ENCODE data around the gene RPTOR.

RPTOR gene

DNA sequence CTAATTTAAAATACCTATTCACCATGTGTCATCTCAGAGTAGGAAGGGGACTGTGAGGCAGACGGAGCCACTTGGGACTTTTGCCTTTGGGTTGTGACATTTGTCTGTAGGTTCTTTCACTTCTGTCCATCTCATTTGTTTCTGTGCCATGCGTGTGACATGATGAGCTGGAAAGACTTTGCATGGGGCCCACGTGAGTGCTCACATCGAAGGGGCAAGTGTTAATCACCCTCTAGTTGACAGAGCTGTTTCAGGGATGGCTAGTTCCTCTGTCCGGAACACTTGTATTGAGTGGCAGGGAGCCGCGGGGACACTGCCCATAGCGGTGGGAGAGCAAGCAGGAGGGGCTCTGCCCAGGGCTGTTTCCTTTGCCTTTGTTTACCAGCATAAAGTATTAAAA is 112.0 kb downstream of the RPTOR start:
- no peak for TF ChIP-seq CTCF (conservative IDR thresholded peaks at IDR 0.05; ENCODE audit: low read depth)
- no peak overlapping the region for H3K27ac ChIP-seq
- ChIA-PET CTCF (interaction anchor here (0.6 kb wide), 1 partner anchor 446 kb away, joined by 3 read pairs; no protein-coding TSS in a partner anchor), POLR2A (ENCODE audit: low non-redundant PET) (no interaction called here)
- no peak for DNase-seq (ENCODE audit: low spot score)

DNA sequence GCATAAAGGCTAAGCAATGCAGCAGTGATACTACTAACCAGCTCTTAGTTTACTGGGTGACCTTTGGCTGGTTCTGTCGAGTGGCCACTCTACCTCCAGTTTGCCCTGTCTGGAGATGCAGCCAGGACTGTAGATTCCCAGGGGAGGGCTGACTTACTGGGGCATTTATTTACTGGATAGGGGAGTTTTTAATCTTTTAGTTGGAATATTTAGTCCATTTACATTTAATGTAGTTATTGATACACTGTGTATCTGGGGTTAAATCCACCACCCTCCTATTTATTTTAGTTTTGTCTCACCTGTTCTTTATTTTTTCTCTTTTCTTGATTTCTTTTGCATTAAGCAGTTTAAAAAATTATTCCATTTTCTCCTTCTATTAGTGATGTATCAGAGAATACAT is 112.9 kb downstream of the RPTOR start:
- CTCF ChIA-PET, result interaction anchor here (0.7 kb wide), 1 partner anchor 1285 kb away, joined by 3 read pairs; no protein-coding TSS in a partner anchor
- no peak for TF ChIP-seq CTCF (conservative IDR thresholded peaks at IDR 0.05; ENCODE audit: low read depth)
- DNase-seq (ENCODE audit: low spot score), result no peak
- POLR2A ChIA-PET (ENCODE audit: low non-redundant PET), result no interaction called here
- no peak overlapping the region for H3K27ac ChIP-seq

DNA sequence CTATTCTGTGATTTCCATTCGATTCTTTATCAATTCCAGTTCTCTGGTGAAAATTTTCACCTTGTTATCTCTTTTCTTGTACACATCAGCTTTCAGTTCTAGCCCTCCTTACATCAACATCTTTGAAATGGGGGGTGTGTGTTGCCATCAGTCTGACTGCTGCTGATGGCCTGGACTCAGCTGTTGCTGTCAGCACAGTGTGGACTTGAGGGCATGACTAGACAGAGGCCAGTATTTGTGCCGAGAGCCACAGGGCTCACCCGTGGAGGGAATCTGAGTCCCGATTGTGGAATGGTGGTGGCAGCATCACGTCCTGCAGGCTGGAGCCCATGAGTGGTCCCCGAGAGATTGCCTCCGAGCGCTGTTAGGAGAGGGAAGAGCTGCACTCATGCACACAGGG is 114.2 kb downstream of the RPTOR start:
- CTCF ChIA-PET, result no interaction called here
- TF ChIP-seq CTCF (conservative IDR thresholded peaks at IDR 0.05; ENCODE audit: low read depth), result no peak
- DNase-seq (ENCODE audit: low spot score), result no peak
- POLR2A ChIA-PET (ENCODE audit: low non-redundant PET), result no interaction called here
- no peak overlapping the region for H3K27ac ChIP-seq

- ChIA-PET CTCF (no interaction called here), POLR2A (ENCODE audit: low non-redundant PET) (no interaction called here)
- no peak for TF ChIP-seq CTCF (conservative IDR thresholded peaks at IDR 0.05; ENCODE audit: low read depth)
- no peak for DNase-seq (ENCODE audit: low spot score)
- H3K27ac ChIP-seq, result no peak overlapping the region
These were observed 115.0 kb downstream of the RPTOR start for GRCh38 chr17:80659651-80660050.

DNA sequence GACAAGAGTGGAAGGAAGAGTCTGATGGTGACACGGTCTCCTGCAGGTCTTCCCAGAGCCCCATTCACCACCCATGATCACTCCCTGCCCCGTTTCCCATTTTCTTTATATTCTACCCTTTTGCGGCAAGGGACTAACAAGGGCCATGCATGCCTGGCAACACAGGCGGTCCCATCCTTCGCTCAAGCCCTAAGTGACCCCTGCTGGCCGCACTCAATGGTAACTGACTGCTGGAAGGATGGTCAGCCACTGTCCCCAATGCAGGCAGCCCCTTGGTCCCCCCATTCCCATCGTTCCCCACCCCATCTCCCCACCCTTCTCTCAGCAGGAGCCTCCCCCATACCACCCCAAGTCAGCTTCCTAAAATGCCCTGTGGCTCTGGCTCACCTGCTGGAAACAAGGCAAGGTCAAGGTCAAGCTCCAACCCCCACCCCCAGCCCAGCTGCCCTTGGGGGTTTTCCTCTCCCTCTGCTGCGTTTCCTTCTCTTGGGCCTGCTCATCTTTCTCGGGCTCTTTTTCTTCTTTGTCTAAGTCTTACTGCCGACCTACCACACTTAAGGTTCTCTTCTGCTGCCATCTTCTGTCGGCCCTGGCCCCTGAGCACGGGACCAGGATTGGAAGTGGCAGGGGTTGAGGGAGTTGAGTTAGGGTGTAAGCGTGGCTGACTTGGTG is 116.0 kb downstream of the RPTOR start:
- TF ChIP-seq CTCF (conservative IDR thresholded peaks at IDR 0.05; ENCODE audit: low read depth), result no peak
- CTCF ChIA-PET, result interaction anchor here (0.6 kb wide), 1 partner anchor 67 kb away, joined by 3 read pairs; no protein-coding TSS in a partner anchor

DNA sequence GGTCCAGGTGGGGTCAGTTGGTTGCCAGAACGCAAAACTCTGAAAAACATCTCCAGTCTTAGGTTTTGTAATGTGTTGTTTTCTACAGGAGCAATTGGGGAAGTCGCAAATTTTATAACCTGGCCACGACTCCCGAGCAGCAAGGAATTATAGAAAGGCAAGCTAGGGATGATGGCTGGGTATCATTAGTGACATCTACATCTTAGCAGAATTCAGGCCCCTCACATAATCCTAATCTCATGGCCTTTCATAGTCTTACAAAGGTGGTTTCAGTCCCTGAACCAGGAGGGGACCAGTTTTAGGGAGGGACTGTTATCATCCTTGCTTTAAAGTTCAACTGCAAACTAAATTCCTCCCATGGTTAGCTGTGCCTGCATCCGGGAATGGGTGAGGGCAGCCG is 117.9 kb downstream of the RPTOR start:
- ChIA-PET POLR2A (ENCODE audit: low non-redundant PET) (no interaction called here), CTCF (no interaction called here)
- no peak for TF ChIP-seq CTCF (conservative IDR thresholded peaks at IDR 0.05; ENCODE audit: low read depth)
- no peak for DNase-seq (ENCODE audit: low spot score)
- no peak overlapping the region for H3K27ac ChIP-seq

More for the DNA sequence above, 116.0 kb downstream of the RPTOR start:
- POLR2A ChIA-PET (ENCODE audit: low non-redundant PET), result no interaction called here
- no peak for DNase-seq (ENCODE audit: low spot score)
- H3K27ac ChIP-seq, result no peak overlapping the region

Data from RWPE1 (cell line).